T-helper 1 cell treated with Interleukin-12 subunit alpha and Interleukin-12 subunit beta and Interleukin-4 antibody, amounts not matched to agents 30 μg/mL and 1 μg/mL, for 36 hours (primary cell): ENCODE results near the gene ST6GAL1.
"Not testable (repeated sequence)": the region's sequence is repeated elsewhere in the genome, so short reads cannot be mapped to it uniquely, and the experiment has no call there.

Experiments used
- H3K27ac Mint-ChIP-seq: one replicate; pipeline ENCODE4 v1.8.0; 2021; ENCODE audit warnings: mild to moderate bottlenecking, mixed read lengths
- H3K27me3 Mint-ChIP-seq: one replicate; pipeline ENCODE4 v1.8.0; 2021; ENCODE audit warnings: low read depth, mixed read lengths
- H3K36me3 Mint-ChIP-seq: one replicate; pipeline ENCODE4 v1.8.0; 2021; ENCODE audit warnings: low read depth, mixed read lengths
- H3K4me1 Mint-ChIP-seq: one replicate; pipeline ENCODE4 v1.8.0; 2021; ENCODE audit warnings: low read depth, mixed read lengths
- H3K4me3 Mint-ChIP-seq: one replicate; pipeline ENCODE4 v1.8.0; 2021; ENCODE audit warnings: mild to moderate bottlenecking, moderate library complexity, mixed read lengths
- H3K9me3 Mint-ChIP-seq: one replicate; pipeline ENCODE4 v1.8.0; 2021; ENCODE audit warnings: mixed read lengths

The ST6GAL1 gene

DNA sequence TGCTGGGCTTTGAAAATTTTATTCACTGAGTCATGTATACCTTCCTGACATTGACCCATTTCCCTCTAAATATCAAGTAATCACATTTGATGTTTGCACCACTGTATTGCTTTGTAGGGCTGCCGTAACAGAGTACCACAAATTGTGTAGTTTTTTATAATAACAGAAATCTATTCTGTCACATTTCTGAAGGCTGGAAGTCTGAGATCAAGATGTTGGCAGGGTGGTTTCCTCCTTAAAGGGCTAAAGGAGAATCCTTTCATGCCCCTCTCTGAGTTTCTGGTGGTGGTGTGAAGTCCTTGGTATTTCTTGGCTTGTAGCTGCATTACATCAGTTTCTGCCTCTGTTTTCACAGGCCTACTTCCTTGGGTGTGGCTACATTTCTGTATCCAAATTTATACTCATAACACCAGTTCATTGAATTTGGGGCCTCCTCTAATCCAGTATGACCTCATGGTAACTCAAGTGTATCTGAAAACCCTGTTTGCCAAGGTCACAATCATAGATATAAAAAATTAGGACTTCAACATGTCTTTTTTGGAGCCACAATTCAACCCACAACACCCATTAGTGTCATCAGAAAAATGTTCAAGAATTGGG, 29.1 kb upstream of the ST6GAL1 start:
- Mint-ChIP-seq H3K36me3 (peaks cover 38% of the 10 kb centered on the region), H3K4me3 (no peak overlapping the region), H3K9me3 (peaks cover 43% of the 10 kb centered on the region), H3K27ac (peak overlapping the region; percentile 68), H3K4me1 (peaks cover 26% of the 10 kb centered on the region), H3K27me3 (no peaks in the 10 kb centered on the region)

DNA sequence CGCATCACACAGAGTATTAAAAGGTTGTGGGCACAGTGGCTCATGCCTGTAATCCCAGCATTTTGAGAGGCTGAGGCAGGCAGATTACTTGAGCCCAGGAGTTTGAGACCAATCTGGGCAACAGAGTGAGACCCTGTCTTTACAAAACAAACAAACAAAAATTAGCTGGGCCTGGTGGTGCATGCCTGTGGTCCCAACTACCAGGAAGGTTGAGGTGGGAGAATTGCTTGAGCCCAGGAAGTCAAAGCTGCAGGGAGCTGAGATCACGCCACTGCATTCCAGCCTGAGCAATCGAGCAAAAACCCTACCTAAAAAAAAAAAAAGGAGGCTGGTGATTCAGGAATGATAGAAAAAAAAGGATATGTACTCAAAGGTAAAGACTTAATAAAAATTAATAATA, 28.2 kb upstream of the ST6GAL1 start:
- Mint-ChIP-seq H3K27ac (no peak overlapping the region), H3K4me3 (no peak overlapping the region), H3K4me1 (peaks cover 25% of the 10 kb centered on the region), H3K9me3 (peaks cover 52% of the 10 kb centered on the region), H3K27me3 (no peaks in the 10 kb centered on the region), H3K36me3 (peaks cover 47% of the 10 kb centered on the region)

DNA sequence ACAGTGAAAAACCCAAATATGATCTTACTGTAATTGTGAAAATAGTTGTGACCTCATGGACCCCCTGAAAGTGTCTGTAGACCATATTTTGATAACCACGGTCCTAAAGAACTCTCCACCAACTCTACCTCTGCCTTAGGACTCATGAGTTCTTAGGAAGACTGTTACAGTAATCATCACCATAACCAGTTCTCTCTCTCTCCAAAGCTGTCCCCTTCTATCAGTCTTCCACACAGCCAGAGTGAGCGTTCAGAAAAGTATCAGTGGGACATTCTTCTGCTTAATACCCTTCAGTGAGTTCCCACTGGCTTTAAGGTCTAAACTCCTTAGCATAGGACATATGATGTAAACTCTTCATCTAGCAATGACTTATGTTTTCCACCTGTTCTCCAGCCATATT, 27.6 kb upstream of the ST6GAL1 start:
- no peak overlapping the region for H3K4me3 Mint-ChIP-seq
- H3K27me3 Mint-ChIP-seq, result no peaks in the 10 kb centered on the region
- H3K27ac Mint-ChIP-seq, result peak overlapping the region; percentile 12
- peaks cover 58% of the 10 kb centered on the region for H3K9me3 Mint-ChIP-seq
- H3K36me3 Mint-ChIP-seq, result peaks cover 53% of the 10 kb centered on the region
- H3K4me1 Mint-ChIP-seq, result peaks cover 25% of the 10 kb centered on the region

DNA sequence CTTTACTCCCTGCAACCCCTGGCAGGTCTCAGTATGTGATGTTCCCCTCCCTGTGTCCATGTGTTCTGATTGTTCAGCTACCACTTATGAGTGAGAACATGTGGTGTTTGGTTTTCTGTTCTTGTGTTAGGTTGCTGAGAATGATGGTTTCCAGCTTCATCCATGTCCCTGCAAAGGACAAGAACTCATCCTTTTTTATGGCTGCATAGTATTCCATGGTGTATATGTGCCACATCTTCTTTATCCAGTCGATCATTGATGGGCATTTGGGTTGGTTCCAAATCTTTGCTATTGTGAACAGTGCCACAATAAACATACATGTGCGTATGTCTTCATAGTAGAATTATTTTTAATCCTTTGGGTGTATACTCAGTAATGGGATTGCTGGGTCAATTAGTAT, 26.6 kb upstream of the ST6GAL1 start:
- not testable (repeated sequence) for H3K27ac Mint-ChIP-seq, H3K27me3 Mint-ChIP-seq, H3K4me3 Mint-ChIP-seq
- peaks cover 63% of the 10 kb centered on the region for H3K36me3 Mint-ChIP-seq
- peaks cover 31% of the 10 kb centered on the region for H3K4me1 Mint-ChIP-seq
- peaks cover 68% of the 10 kb centered on the region for H3K9me3 Mint-ChIP-seq

- H3K9me3 Mint-ChIP-seq, result peaks cover 63% of the 10 kb centered on the region
- not testable (repeated sequence) for H3K27ac Mint-ChIP-seq, H3K4me3 Mint-ChIP-seq, H3K27me3 Mint-ChIP-seq
- H3K4me1 Mint-ChIP-seq, result peaks cover 25% of the 10 kb centered on the region
- peaks cover 66% of the 10 kb centered on the region for H3K36me3 Mint-ChIP-seq
Observed at GRCh38 chr3:186907075-186907474, 23.3 kb upstream of the ST6GAL1 start.

GRCh38 chr3:186909078-186909853, 21.1 kb upstream of the ST6GAL1 start:
- Mint-ChIP-seq H3K4me1 (peaks cover 27% of the 10 kb centered on the region), H3K27me3 (no peaks in the 10 kb centered on the region), H3K36me3 (peaks cover 54% of the 10 kb centered on the region), H3K9me3 (peaks cover 52% of the 10 kb centered on the region), H3K4me3 (peak overlapping the region; percentile 37), H3K27ac (peak overlapping the region; percentile 87)

- peak overlapping the region; percentile 8 for H3K4me3 Mint-ChIP-seq
- H3K36me3 Mint-ChIP-seq, result peaks cover 1% of the 10 kb centered on the region
- H3K9me3 Mint-ChIP-seq, result peaks cover 7% of the 10 kb centered on the region
- peaks cover 41% of the 10 kb centered on the region for H3K4me1 Mint-ChIP-seq
- no peaks in the 10 kb centered on the region for H3K27me3 Mint-ChIP-seq
- peak overlapping the region; percentile 29 for H3K27ac Mint-ChIP-seq
Observed at GRCh38 chr3:186915806-186916796, 14.2 kb upstream of the ST6GAL1 start.

GRCh38 chr3:186917512-186918312, 12.6 kb upstream of the ST6GAL1 start:
- Mint-ChIP-seq H3K4me1 (peaks cover 41% of the 10 kb centered on the region), H3K9me3 (peaks cover 1% of the 10 kb centered on the region), H3K36me3 (no peaks in the 10 kb centered on the region), H3K27me3 (no peaks in the 10 kb centered on the region), H3K27ac (peak overlapping the region; percentile 33), H3K4me3 (no peak overlapping the region)

GRCh38 chr3:186920301-186920700, 10.0 kb upstream of the ST6GAL1 start:
- H3K9me3 Mint-ChIP-seq, result no peaks in the 10 kb centered on the region
- no peaks in the 10 kb centered on the region for H3K27me3 Mint-ChIP-seq
- no peaks in the 10 kb centered on the region for H3K36me3 Mint-ChIP-seq
- peaks cover 23% of the 10 kb centered on the region for H3K4me1 Mint-ChIP-seq
- no peak overlapping the region for H3K27ac Mint-ChIP-seq
- H3K4me3 Mint-ChIP-seq, result no peak overlapping the region

GRCh38 chr3:186920796-186921195, 9.5 kb upstream of the ST6GAL1 start:
- H3K4me3 Mint-ChIP-seq, result no peak overlapping the region
- H3K9me3 Mint-ChIP-seq, result no peaks in the 10 kb centered on the region
- no peak overlapping the region for H3K27ac Mint-ChIP-seq
- no peaks in the 10 kb centered on the region for H3K27me3 Mint-ChIP-seq
- no peaks in the 10 kb centered on the region for H3K36me3 Mint-ChIP-seq
- peaks cover 18% of the 10 kb centered on the region for H3K4me1 Mint-ChIP-seq

- H3K36me3 Mint-ChIP-seq, result no peaks in the 10 kb centered on the region
- H3K9me3 Mint-ChIP-seq, result no peaks in the 10 kb centered on the region
- no peaks in the 10 kb centered on the region for H3K27me3 Mint-ChIP-seq
- H3K4me1 Mint-ChIP-seq, result peaks cover 11% of the 10 kb centered on the region
- no peak overlapping the region for H3K27ac Mint-ChIP-seq
- H3K4me3 Mint-ChIP-seq, result no peak overlapping the region
Observed at GRCh38 chr3:186921578-186921977, 8.7 kb upstream of the ST6GAL1 start.

GRCh38 chr3:186922224-186922623, 8.1 kb upstream of the ST6GAL1 start:
- H3K36me3 Mint-ChIP-seq, result no peaks in the 10 kb centered on the region
- no peak overlapping the region for H3K27ac Mint-ChIP-seq
- H3K4me1 Mint-ChIP-seq, result peaks cover 6% of the 10 kb centered on the region
- no peak overlapping the region for H3K4me3 Mint-ChIP-seq
- H3K27me3 Mint-ChIP-seq, result no peaks in the 10 kb centered on the region
- H3K9me3 Mint-ChIP-seq, result no peaks in the 10 kb centered on the region

GRCh38 chr3:186922790-186923189, 7.5 kb upstream of the ST6GAL1 start:
- Mint-ChIP-seq H3K4me3 (no peak overlapping the region), H3K27ac (no peak overlapping the region), H3K4me1 (peaks cover 5% of the 10 kb centered on the region), H3K27me3 (no peaks in the 10 kb centered on the region), H3K36me3 (no peaks in the 10 kb centered on the region), H3K9me3 (no peaks in the 10 kb centered on the region)

GRCh38 chr3:186923241-186923640, 7.1 kb upstream of the ST6GAL1 start:
- Mint-ChIP-seq H3K36me3 (no peaks in the 10 kb centered on the region), H3K27ac (no peak overlapping the region), H3K9me3 (no peaks in the 10 kb centered on the region), H3K4me3 (no peak overlapping the region), H3K4me1 (peaks cover 2% of the 10 kb centered on the region), H3K27me3 (no peaks in the 10 kb centered on the region)
